Caco-2 (cell line): ENCODE data around the gene CSMD2. TPM values are rescaled to one million over a fixed set of nuclear protein-coding genes. Genes with fewer than 3 reads are reported as not detected.

Source experiments
- BruUV-seq: library from RNA; stranded (reverse); fragments of 400-500 nt; replicated peaks from 2 replicates; lab custom pipeline; 2021; lab: Mats Ljungman, UMichigan
- CTCF ChIA-PET: fragments of 300-600 bp; sonication (Branson Sonifier 250); formaldehyde crosslinking; loops from one replicate; lab custom pipeline; 2022; ENCODE audit warnings: antibody characterized with exemption; lab: Charles Lee
- POLR2A ChIA-PET: fragments of 300-600 bp; sonication (Branson Sonifier 250); formaldehyde crosslinking; loops from one replicate; lab custom pipeline; 2022; ENCODE audit warnings: antibody characterized with exemption; lab: Charles Lee
- DNase-seq, 2 experiments: peaks; one replicate each; pipeline versions ENCODE4 v3.0.0 to v3.0.0-alpha.2; 2020 to 2022
- H3K27me3 ChIP-seq: replicated peaks from 2 replicates; pipeline ENCODE4 v1.6.0; 2011; ENCODE audit warnings: low read length; ENCODE audit not compliant: control insufficient read depth, insufficient read depth
- H3K36me3 ChIP-seq: 2 replicates; pipeline ENCODE4 v1.5.1; 2011; ENCODE audit warnings: low read length; ENCODE audit not compliant: control insufficient read depth, insufficient read depth
- H3K4me1 ChIP-seq: fragments of 250-450 bp; sonication (Bioruptor Pico); 2 replicates; pipeline ENCODE4 v1.5.1; 2020; ENCODE audit warnings: mild to moderate bottlenecking
- H3K4me3 ChIP-seq: 2 replicates; pipeline ENCODE4 v1.5.1; 2011; ENCODE audit warnings: low read depth, mild to moderate bottlenecking, control low read depth, low read length
- H3K9me3 ChIP-seq: fragments of 250-450 bp; sonication (Bioruptor Pico); 2 replicates; pipeline ENCODE4 v1.5.1; 2020; ENCODE audit warnings: mild to moderate bottlenecking, moderate library complexity
- H3K27ac Mint-ChIP-seq: one replicate; pipeline ENCODE4 v1.8.0; 2022; ENCODE audit warnings: mixed read lengths; ENCODE audit not compliant: unreplicated experiment
- H3K27me3 Mint-ChIP-seq: one replicate; pipeline ENCODE4 v1.8.0; 2022; ENCODE audit warnings: mixed read lengths; ENCODE audit not compliant: insufficient read depth, unreplicated experiment
- H3K36me3 Mint-ChIP-seq: one replicate; pipeline ENCODE4 v1.8.0; 2022; ENCODE audit warnings: mild to moderate bottlenecking, mixed read lengths; ENCODE audit not compliant: insufficient read depth, unreplicated experiment
- H3K4me1 Mint-ChIP-seq: one replicate; pipeline ENCODE4 v1.8.0; 2022; ENCODE audit warnings: low read depth, mixed read lengths; ENCODE audit not compliant: unreplicated experiment
- H3K4me3 Mint-ChIP-seq: one replicate; pipeline ENCODE4 v1.8.0; 2022; ENCODE audit warnings: mild to moderate bottlenecking, moderate library complexity, mixed read lengths; ENCODE audit not compliant: unreplicated experiment
- H3K9me3 Mint-ChIP-seq: one replicate; pipeline ENCODE4 v1.8.0; 2022; ENCODE audit warnings: mixed read lengths; ENCODE audit not compliant: unreplicated experiment
- intact Hi-C: fragments of 100-400 bp; cut with micrococcal nuclease; formaldehyde crosslinking; loops from one replicate; pipeline ENCODE4 v1.10.0; 2022; ENCODE audit not compliant: unreplicated experiment
- total RNA-seq: library from RNA; stranded (reverse); gene quantifications from 2 replicates; pipeline ENCODE4 v1.2.3, GENCODE V29; 2022
- TF ChIP-seq, protein P1 (sequence below), 2 experiments: fragments of 200-600 bp in 1 of 2; IDR thresholded peaks; 1 replicate in 1 of 2; 2 replicates in 1 of 2; pipeline versions ENCODE4 v1.5.1 to v1.8.0; 2011 to 2022; ENCODE audit warnings: antibody characterized with exemption in 1 of 2, control low read depth in 1 of 2, inconsistent platforms in 1 of 2, low read depth in 1 of 2, low read length in 1 of 2, mild to moderate bottlenecking in 1 of 2, moderate library complexity in 1 of 2; ENCODE audit not compliant: insufficient read depth in 1 of 2, severe bottlenecking in 1 of 2, unreplicated experiment in 1 of 2

The CSMD2 gene
- total RNA-seq, 1 experiment from 2014 or later: not detected

DNA sequence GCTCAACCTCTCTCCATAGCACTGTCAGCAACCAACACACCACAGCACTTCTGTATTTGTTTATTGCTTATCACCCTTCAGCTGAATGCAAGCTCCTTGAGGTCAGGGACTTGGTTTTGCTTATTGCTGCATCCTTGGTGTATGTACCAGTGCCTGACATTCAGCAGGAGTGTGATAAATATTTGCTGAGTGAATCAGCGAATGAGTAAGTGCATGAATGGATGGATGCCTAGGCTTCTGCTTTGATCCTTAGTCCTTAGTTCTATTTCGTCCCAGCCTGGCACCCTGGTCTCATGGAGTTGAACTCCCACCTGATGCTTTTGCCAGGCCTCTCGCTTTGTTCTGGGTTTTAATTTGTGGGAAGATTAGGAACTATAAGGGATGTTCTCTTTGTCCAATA is 604.4 kb downstream of the CSMD2 start:
- TF ChIP-seq, protein P1, sequence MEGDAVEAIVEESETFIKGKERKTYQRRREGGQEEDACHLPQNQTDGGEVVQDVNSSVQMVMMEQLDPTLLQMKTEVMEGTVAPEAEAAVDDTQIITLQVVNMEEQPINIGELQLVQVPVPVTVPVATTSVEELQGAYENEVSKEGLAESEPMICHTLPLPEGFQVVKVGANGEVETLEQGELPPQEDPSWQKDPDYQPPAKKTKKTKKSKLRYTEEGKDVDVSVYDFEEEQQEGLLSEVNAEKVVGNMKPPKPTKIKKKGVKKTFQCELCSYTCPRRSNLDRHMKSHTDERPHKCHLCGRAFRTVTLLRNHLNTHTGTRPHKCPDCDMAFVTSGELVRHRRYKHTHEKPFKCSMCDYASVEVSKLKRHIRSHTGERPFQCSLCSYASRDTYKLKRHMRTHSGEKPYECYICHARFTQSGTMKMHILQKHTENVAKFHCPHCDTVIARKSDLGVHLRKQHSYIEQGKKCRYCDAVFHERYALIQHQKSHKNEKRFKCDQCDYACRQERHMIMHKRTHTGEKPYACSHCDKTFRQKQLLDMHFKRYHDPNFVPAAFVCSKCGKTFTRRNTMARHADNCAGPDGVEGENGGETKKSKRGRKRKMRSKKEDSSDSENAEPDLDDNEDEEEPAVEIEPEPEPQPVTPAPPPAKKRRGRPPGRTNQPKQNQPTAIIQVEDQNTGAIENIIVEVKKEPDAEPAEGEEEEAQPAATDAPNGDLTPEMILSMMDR (IDR thresholded peaks at IDR 0.05; ENCODE audit: insufficient read depth in 1 of 2, low read depth in 1 of 2, low read length in 1 of 2, severe bottlenecking in 1 of 2, unreplicated experiment in 1 of 2): no peak
- Mint-ChIP-seq H3K27ac (no peak overlapping the region), H3K36me3 (no peaks in the 10 kb centered on the region), H3K4me3 (no peak overlapping the region), H3K9me3 (peaks cover 4% of the 10 kb centered on the region), H3K4me1 (no peaks in the 10 kb centered on the region), H3K27me3 (peaks cover 15% of the 10 kb centered on the region)
- CTCF ChIA-PET: no interaction called here
- H3K27me3 ChIP-seq: no peaks in the 10 kb centered on the region
- POLR2A ChIA-PET: no interaction called here
- no TSS peak for BruUV-seq
- intact Hi-C loops: no loop called here
- DNase-seq: no peak
- H3K4me1 ChIP-seq: no peaks in the 10 kb centered on the region
- H3K9me3 ChIP-seq: no peaks in the 10 kb centered on the region
- no peaks in the 10 kb centered on the region for H3K36me3 ChIP-seq
- H3K4me3 ChIP-seq: no peak overlapping the region

DNA sequence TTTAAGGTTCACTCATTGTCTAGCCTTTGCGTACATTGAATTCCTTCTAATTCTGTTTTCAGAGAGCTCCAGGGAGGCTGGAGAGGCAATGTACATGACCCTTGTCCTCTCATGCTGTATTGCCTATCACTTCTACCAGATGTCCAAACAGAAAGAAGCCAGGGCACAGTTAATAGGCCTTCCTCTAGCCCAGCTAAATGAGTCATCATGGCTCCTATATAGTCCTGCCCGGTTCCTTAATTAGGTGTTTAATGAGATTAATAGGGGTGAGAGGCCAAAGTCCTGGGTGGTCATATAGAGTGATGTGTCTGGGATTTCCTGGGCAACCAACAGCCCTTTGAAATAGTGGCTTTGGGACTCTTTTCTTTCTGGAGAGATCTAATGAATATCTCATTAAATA is 616.3 kb downstream of the CSMD2 start:
- no peak overlapping the region for H3K4me3 Mint-ChIP-seq

DNA sequence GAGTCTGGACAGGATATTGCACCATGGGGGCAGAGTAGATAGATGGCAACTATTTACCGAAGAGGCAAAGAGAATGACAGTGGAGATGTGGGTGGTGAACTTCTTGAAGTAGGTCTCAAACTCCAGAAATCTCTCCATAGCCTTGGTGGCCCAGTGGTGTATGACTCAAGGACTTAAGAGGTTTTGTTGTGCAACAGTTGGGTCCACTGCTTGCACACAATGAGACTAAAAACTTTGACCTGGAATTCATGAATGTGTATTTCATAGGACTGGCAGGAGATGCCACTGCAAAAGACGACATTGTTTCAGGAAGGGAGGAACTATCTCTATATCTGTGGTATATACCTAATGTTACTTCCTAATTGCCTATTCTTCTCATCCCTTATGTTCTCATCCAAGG is 616.7 kb downstream of the CSMD2 start:
- Mint-ChIP-seq H3K4me3 (no peak overlapping the region), H3K4me1 (peaks cover 6% of the 10 kb centered on the region), H3K36me3 (no peaks in the 10 kb centered on the region), H3K9me3 (no peaks in the 10 kb centered on the region), H3K27me3 (peaks cover 4% of the 10 kb centered on the region), H3K27ac (no peak overlapping the region)
- ChIA-PET POLR2A (no interaction called here), CTCF (no interaction called here)
- Histone ChIP-seq H3K27me3 (no peaks in the 10 kb centered on the region), H3K36me3 (no peaks in the 10 kb centered on the region), H3K4me3 (no peak overlapping the region), H3K9me3 (no peaks in the 10 kb centered on the region), H3K4me1 (no peaks in the 10 kb centered on the region)
- DNase-seq: no peak
- TF ChIP-seq, protein P1 (IDR thresholded peaks at IDR 0.05; ENCODE audit: insufficient read depth in 1 of 2, low read depth in 1 of 2, low read length in 1 of 2, severe bottlenecking in 1 of 2, unreplicated experiment in 1 of 2): no peak
- no TSS peak for BruUV-seq
- intact Hi-C loops: no loop called here

More for the DNA sequence above, 616.3 kb downstream of the CSMD2 start:
- Histone ChIP-seq H3K36me3 (no peaks in the 10 kb centered on the region), H3K4me1 (no peaks in the 10 kb centered on the region), H3K4me3 (no peak overlapping the region), H3K9me3 (no peaks in the 10 kb centered on the region), H3K27me3 (no peaks in the 10 kb centered on the region)
- Mint-ChIP-seq H3K36me3 (no peaks in the 10 kb centered on the region), H3K27ac (no peak overlapping the region), H3K4me1 (peaks cover 6% of the 10 kb centered on the region), H3K27me3 (peaks cover 6% of the 10 kb centered on the region), H3K9me3 (no peaks in the 10 kb centered on the region)
- TF ChIP-seq, protein P1 (IDR thresholded peaks at IDR 0.05; ENCODE audit: insufficient read depth in 1 of 2, low read depth in 1 of 2, low read length in 1 of 2, severe bottlenecking in 1 of 2, unreplicated experiment in 1 of 2): no peak
- intact Hi-C loops: no loop called here
- ChIA-PET POLR2A (no interaction called here), CTCF (no interaction called here)
- no peak for DNase-seq
- no TSS peak for BruUV-seq
